ENCODE measurements around the gene RAB40C.
A peak's percentile ranks its signal among the peaks of the same experiment; 100 is the strongest.

Gene RAB40C

DNA sequence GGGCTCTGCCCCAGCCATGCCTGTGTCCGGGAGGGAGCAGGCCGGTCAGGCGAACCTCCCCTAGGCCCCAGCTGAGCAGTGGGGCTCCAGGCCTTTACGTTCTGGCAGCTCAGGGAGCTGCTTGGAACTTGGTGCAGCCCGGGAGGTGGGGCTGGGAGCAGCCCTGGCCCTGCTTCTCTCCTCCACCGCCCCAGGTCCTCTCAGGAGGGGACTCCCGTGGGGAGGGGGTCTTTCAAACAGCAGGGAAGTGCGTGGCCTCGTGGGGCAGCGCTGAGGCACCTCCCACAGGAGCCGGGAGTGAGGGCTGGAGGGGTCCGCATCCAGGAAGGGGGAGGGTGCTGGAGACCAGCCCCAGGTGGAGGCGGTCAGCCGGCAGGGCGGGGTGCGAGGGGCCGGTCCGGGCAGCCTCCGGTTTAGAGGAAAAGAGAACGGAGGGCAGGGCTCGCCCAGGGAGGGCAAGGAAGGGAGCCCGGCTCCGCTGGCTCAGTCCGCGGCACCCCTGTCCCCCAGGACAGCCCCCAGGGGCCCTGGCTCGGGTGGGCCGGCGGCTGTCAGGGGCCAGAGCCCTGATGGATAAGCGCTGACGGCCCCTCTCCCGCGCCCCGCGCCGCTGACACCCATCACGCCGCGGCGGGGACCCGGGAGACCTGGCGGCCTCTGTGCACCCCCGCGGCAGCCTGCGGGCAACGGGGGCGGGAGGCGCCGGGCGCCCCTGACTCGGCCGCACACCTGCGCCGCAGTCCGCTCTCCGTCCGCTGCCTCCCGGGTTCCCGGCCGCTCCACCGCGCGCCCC, 30.3 kb upstream of the RAB40C start:
- no peak for DNase-seq

DNA sequence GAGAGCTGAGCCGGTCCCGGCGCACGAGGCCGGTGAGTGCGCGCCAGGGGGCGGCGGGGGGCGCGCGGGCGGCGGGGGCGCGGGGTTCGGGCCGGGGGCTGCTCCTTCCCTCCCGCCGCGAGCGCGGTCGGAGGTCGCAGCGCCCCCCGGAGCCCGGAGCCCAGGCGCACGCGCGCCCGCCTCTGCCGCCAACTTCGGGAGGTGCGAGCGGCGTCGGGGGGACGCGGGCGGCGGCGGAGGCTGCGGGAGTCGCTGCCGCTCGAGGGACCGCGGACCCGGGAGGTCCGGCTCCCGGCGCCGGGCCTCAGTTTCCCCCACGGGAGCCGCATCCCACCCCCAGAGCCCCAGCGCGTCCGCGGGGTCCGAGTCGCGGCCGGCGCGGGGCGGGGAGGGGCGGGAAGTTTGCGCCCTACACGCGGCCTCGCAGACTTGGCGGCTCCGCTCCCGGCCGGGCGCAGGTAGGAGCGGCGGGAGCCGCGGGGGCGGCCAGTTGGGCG, 29.6 kb upstream of the RAB40C start, which contains the start of gene PRR35:
Gene PRR35 (plus strand): TSS at position 191 of the 497 bp plus-strand sequence. CDS start 2,901 bp downstream, outside the sequence.
- DNase-seq: no peak

DNA sequence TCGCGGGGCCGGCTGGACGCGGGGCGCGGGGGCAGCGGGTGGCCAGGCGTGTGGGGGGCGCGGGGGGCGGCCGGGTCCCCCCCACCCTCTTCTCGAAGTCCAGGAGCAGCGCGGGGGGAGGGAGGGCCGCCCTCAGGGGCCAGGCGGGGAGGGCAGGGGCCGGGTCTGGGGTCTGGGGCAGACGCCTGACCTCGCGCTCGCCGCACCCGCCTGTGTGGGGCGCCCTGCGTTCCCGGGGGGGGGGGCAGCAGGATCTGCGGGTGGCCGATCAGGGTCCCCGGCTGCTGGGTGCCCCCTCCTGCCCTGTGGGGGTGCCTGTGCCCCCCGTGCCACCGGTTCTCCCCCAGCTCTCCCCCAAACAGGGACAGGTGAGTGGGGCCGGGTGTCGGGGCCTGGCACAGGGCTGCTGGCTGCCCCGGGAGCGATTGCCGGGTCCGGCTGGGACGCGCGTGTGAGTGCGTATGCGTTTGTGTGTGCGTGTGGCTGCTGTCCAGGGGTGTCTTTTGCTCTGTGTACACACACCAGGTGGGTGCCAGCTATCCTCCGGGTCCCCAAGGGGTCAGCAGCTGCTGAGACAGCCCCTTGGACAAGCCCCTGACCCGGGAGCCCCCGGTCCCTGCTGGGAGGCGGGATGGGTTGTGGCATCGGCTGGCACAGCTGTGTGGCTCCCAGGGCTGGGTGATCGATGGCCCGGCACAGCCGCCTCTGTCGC, 29.0 kb upstream of the RAB40C start:
- DNase-seq: no peak

DNA sequence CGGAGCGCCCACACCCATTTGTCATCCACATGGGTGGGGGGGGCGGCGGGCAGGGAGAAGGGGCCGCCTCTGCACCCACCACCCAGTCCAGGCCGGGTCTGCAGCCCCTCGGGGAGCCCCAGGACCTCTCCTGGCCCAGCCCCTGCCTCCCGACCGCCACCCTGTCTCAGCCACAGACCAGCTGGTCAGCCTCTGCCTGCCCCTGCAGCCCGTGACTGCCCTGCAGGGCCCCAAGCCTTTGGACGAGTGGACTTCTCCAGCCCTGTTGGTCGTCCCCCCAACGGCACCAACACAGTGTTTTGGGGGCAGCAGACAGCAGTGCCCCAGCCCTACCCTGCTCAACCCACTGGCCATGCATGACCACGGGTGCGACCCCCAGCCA, 28.5 kb upstream of the RAB40C start:
- no peak for DNase-seq

DNA sequence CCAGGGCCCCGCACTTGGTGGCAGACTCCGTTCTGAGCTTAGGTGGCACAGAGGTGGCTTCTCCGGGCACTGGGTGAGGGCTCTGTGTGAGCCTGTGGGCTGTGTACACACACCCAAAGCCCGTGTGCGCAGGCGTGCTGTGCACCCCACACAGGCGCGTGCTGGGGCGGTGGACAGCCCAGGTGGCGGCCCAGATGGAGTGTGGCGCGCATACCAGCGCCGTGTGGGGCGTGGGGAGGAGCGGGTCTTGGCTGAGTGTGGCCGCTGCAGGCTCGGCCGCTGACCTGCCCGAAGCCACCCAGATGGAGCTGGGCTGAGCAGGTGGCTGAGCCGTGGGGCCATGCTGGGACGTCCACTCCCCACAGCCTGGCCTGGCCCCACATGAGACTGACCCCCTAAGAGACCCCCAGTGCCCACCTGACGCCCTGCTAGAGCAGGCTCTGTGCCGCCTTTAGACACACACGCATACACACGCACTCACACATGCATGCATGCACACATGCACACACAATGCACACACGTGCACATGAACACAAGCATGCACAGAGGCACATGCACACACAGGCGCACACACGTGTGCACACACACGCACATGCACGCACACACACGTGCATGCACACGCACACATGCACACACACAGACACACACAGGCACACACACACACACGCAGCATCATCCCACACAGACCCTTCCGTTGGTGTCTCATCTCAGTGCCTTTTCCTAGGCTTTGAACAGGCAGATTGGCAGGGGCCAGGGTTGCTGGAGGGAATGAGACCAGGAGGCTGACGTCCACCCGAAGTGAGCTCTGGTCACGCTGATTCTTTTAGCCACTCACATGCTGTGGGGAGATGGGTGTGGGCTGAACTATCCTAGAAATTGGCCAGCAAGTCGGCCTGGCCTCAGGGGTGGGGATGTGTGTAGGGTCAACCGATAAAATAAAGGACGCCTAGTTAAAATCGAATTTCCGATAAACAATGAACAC, 27.6 kb upstream of the RAB40C start:
- DNase-seq: no peak

DNA sequence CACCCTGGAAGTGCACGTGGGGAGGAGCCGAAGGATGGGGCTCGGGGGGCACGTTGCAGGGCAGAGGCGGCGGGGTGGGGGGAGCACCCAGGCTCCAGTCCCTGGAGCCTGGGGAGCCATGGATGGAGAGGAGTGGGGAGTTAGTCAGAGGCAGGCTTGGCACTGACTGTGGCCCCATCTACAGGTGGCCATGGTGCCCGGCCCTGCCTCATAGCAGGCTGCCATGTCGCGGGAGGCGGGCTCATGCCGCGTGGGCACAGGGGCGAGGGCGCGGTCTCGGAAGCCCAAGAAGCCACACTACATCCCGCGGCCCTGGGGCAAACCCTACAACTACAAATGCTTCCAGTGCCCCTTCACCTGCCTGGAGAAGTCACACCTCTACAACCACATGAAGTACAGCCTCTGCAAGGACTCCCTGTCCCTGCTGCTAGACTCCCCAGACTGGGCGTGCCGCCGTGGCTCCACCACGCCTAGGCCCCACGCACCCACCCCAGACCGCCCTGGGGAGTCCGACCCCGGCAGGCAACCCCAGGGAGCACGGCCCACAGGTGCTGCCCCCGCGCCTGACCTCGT, 26.7 kb upstream of the RAB40C start:
- no peak for DNase-seq

DNA sequence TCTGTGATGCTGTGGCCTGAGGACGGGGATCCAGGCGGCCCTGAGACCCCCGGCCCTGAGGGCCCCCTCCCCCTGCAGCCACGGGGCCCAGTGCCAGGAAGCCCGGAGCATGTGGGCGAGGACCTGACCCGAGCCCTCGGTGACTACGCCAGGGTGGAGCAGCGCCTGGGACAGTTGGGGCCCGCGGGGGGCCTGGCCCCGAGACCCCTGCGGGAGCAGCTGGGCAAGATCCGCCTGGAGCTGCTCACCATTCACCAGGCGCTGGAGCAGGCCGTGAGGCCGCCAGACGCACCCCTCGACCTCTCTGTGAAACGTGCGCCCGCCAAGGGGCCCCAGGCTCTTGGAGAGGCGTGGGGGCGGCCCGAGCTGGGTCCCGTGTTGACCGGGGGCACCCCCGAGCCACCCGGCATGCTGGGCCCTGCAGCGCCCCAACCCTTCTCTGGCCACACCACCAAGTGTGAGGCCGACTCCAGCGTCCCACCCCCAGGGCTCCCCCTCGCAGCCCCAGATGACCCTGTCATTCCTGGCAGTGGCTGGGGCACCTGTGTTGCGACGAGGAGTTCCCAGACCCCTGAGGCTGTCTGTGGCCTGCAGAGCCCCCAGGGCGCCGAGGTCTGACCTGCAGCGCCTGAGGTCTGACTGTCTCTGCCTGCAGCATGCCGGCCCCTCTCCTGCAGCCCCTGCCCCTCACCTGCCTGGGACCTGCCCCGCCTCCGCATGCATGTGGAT, 25.0 kb upstream of the RAB40C start:
- no peak for DNase-seq

DNA sequence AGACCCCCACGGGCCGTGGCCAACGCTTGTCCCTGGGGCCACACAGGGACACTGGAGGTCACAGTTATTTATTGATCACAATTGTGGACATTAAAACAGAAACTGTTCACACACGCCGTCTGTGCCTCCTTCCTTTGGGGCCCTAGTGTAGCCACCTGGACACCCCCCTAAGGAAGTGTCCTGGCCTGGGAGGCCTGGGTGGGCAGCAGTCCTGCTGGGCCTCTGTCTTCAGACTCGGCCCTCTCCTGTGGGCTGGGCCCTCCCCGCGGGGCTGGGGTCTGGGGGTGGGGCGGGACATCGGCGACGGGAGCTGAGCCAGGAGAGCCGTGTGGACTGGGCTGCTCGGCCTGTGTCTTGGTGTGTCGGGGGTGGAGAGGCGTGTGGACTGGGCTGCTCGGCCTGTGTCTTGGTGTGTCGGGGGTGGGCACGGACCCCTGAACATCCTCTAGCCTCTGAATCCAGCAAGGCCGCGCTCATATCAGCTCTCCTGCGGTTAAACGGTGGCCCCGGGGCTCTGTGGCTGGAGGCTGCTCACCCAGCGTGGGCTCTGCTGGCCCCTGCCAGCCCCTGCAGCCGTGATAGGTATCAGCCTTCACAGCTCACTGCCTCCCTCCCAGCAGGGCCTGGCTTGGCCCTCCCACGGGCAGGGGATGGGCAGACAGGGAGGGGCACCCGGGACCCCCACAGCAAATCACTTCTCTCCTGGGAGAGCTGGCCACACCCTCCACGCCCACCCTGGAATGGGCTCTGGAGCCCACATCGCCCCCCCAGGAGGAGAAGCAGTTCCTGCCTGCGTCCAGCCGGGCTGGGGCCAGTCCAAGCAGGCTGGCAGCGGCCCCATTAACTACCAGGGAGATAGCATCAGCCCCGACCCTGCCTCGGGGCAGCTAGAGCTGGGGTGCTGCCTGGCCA, 24.2 kb upstream of the RAB40C start:
- no peak for DNase-seq

DNA sequence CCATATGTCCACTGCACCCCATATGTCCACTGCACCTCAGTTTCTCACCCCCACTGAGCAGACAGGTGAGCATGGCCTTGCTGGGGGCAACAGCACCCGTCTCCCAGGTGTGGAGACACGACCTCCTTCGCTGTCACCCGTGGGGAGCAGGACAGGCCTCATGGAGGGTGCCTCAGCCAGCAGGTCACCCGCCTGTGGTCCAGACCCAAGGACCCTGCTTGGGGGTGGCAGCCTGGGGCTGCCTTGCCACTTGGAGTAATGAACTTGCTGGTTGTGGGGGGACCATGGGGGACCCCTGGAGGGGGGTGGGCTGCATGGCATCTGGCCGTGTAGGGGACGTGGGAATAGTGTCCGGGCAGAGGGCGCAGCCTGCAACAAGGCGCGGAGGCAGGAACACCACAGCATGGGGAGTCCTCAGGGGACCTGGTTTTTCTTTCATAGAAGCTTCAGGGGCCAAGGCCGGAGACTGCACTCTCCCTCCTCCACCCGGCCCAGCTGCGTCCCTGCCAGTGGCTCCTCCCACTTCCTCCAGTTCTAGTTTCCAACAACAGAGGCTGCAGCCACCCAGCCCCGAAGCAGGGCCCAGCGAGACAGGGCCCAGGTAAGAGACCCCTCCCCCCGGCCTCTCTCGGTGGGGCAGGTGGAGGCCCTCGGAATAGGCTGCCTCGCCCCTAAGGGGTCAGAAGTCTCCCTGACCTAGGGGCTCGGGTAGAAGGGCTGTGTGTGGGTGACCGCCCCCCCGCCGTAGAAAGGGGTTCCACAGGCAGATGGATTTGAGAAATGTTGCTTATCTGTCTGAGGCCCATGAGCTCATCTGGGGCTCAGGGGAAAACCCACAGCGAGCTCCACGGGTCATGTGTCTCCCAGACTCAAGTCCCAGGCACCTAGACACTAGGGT, 23.1 kb upstream of the RAB40C start, which contains the start of gene NHLRC4:
Gene NHLRC4 (plus strand): TSS at position 531 of the 898 bp plus-strand sequence. CDS start 1,043 bp downstream, outside the sequence.
- DNase-seq: peak; percentile 72

DNA sequence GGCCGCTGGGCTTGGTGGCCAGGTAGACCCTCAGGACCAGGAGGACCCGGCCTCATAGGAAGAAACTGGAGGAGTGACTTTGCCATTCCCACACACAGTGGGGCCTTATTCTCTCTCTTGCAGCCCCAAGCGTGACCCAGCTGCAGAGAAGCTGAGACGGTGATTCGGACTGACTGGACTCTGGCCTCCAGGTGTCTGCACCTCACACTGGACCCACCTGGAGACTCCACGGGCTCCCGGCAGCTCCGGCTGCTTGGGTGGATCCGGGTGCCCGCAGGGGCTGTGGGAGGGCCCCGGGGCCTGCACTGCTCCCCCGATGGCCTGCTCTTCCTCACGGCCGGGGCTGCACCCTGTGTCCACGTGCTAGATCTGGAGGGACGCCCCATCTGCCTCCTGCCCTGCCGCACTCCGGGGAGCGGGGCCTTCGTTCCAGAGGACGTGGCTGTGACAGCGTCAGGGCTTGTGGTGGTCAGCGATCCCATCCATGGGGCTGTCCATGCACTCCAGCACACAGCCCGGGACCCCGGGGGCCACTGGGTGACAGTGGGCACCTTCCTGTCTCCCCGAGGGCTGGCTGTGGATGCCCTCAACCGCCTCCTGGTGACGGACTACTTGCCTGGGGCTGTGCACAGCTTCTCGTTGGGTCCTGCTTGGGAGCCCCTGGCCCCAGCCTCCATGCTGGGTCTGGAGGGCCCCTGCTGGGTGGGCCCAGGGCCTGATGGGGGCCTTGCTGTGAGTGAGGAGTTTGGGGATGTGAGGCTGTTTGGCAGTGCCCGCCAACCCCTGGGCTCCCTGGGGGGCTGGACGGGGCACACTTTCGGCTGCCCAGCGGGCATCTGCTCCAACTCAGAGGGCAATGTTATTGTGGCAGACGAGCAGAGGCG, 22.3 kb upstream of the RAB40C start:
- no peak for DNase-seq

DNA sequence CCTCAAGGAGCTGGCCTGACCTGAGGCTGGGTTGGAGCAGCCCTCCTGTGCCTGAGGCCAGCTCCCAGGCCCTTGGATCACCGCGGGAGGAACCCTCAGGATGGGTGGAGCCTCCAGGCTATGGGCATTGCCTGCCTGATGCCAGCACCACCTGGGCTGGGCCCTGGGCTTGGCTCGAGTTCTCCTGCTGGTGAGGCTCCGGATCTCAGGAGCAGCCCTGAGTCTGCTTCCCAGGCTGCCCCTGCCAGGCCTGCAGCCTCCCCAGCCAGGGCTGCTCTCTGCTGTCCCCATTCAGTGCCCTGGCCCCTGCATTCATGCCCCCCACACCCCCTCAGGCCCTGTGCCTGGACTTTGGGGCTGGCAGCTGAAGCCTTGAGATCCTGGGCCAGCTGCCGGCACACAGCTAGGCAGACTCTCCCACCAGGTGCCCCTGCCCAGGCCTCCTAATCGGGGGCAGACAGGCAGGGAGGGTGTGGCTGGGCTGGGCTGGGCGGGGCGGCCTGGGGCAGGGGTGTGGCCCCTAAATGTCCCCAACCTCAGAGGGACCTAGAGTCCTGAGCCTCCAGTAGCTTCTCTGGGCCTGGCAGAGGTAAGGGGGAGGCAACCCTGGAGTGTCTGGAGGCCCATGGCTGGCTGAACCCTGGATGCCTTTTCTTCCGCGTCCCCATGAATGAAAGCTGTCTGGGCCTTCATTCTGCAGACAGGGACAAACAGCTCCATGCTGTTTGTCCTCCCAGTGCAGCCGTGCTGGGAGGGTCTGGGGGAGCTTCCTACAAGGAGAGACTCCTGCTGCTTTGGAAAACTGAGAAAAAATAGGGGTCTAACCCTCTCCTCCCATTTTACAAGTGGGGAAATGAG, 21.2 kb upstream of the RAB40C start:
- no peak for DNase-seq

DNA sequence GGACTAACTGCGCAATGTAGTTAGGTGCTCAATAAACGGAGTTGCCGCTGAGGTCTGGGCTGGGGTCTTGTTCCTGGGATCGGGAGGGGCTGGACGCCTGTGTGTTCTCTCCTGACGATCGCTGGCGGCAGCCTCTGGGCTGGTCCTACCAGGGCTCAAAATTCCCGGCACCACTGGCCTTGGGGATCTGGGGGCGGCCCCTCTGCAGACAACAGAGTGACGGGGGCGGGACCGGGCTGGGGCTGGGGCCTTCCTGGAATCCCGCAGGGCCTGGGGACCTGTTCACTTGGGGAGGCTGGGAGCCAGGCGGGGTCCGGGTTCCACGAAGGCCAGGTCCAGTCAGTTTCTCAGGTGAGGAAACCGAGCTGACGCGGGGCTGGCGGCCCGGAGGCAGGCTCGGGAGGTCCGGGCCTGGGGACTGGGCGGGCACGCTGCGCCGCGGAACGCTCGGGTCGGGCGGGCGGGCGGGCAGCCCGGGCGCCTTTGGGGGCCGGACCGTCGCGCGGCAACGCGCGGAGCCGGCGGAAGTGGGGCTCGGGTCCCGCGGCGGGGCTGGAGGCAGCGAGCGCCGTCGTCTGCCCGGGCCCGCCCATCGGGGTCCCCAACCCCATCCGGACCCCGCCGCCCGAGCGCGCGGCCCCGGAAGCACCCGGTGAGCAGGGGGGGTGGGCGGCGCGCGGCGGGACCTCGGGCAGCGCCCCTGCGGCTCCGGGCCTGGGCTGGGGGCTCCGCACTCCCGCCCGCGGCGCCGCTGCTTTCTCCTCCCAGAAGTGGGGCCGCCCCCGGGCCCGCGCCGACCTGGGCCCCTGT, 20.2 kb upstream of the RAB40C start, which contains the start of gene PIGQ:
Gene PIGQ (plus strand): TSS at position 524 of the 810 bp plus-strand sequence. CDS start 4,107 bp downstream, outside the sequence.
- peak; percentile 90 for DNase-seq

DNA sequence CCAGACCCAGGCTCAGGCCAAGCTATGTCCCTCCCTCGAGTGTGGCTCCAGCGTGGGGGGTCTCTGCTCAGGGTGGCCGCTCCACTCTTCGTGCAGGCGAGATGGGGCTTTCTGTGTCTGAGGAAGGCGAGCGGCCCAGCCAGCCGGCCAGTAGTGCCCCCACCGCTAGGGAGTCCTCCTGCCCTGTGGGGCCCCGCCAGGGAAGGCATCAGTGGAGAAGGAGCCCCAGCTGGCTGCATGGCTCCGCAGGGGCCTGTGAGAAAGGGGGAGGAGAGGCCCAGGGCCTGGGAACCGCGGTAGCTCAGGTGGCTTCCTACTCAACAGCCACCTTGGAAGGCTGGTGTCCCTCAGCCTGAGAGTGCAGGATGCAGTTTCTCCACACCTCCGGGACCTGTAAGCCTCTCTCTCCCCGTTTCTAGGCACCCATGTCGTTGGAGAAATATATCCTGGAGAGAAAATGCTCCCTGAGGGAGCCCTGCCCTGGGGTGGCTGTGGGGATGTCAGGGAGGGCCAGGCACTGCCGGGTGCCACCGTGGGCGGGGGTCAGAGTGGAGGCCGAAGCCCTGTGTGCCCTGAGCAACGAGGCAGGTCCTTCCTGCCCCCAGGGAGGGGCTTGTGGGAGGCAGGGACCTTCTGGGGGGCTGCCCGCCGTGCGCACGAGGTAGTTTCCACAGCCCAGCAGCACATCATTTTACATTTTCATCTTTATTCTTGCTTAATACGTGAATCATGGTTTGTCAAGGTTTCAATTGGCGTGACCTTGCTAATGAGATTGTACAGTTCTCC, 16.8 kb upstream of the RAB40C start:
- no peak for DNase-seq

DNA sequence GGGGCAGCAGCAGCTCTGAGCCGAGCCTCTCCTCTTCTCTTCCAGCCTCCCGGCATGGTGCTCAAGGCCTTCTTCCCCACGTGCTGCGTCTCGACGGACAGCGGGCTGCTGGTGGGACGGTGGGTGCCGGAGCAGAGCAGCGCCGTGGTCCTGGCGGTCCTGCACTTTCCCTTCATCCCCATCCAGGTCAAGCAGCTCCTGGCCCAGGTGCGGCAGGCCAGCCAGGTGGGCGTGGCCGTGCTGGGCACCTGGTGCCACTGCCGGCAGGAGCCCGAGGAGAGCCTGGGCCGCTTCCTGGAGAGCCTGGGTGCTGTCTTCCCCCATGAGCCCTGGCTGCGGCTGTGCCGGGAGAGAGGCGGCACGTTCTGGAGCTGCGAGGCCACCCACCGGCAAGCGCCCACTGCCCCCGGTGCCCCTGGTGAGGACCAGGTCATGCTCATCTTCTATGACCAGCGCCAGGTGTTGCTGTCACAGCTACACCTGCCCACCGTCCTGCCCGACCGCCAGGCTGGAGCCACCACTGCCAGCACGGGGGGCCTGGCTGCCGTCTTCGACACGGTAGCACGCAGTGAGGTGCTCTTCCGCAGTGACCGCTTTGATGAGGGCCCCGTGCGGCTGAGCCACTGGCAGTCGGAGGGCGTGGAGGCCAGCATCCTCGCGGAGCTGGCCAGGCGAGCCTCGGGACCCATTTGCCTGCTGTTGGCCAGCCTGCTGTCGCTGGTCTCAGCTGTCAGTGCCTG, 15.7 kb upstream of the RAB40C start:
- no peak for DNase-seq

Data from activated CD8-positive, alpha-beta memory T cell treated with anti-CD3 and anti-CD28 coated beads for 24 hours (primary cell).